Lower leg skin (tissue), 3 donors: Measurements from ENCODE around the gene ITGA3.

Experiments used
- POLR2A ChIP-seq, 2 donors: fragments of 450-650 bp; IDR thresholded peaks; one replicate each; pipeline ENCODE4 v1.6.1; 2016 to 2017; ENCODE audit warnings: antibody characterized with exemption in 2 of 2, mild to moderate bottlenecking in 1 of 2, moderate library complexity in 1 of 2
- TF ChIP-seq, protein P1 (sequence below), 3 donors: fragments of 450-650 bp; IDR thresholded peaks; one replicate each; pipeline ENCODE4 v1.5.1; 2016; ENCODE audit warnings: antibody characterized with exemption in 3 of 3, mild to moderate bottlenecking in 3 of 3, moderate library complexity in 2 of 3

DNA sequence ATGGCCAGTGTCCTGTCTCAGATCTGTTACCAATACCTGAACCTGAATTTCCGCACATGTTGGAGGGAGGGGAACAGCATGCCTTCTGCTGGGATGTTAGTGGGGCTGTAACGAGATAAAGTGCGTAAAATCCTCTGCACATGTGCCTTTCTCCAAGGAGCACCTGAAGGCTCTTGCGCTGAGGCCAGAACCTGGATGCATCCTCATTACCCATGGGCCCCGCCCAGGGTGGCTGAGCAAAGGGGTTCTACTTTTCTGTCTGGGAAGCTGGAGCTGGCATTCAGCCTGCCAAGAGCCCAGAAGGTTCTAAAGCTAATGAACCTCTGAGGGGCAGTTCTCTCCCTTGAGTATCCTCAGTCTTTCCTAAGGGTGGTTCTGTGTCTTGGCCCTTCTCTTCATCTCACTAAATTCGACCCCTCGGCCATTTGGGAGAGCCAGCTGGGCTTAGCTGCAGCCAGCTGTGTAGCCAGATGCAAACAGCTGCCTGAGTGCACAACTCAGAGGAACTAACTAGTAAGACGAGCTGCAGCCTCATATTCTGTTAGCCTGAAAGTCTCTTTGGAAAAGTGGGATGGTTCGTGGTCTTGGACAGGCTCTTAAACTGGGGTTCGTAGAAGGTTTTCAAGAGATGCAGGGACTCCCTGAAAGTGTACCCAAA, 2.5 kb downstream of the ITGA3 start:
- TF ChIP-seq, protein P1, sequence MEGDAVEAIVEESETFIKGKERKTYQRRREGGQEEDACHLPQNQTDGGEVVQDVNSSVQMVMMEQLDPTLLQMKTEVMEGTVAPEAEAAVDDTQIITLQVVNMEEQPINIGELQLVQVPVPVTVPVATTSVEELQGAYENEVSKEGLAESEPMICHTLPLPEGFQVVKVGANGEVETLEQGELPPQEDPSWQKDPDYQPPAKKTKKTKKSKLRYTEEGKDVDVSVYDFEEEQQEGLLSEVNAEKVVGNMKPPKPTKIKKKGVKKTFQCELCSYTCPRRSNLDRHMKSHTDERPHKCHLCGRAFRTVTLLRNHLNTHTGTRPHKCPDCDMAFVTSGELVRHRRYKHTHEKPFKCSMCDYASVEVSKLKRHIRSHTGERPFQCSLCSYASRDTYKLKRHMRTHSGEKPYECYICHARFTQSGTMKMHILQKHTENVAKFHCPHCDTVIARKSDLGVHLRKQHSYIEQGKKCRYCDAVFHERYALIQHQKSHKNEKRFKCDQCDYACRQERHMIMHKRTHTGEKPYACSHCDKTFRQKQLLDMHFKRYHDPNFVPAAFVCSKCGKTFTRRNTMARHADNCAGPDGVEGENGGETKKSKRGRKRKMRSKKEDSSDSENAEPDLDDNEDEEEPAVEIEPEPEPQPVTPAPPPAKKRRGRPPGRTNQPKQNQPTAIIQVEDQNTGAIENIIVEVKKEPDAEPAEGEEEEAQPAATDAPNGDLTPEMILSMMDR (IDR thresholded peaks at IDR 0.05): no peak
- no peak for TF ChIP-seq POLR2A (IDR thresholded peaks at IDR 0.05)
